K562 (cell line): Measurements from ENCODE around the gene SYNE1. TPM values are rescaled to one million over a fixed set of nuclear protein-coding genes. Genes with fewer than 3 reads are reported as not detected.

Experiments used
- ATAC-seq: fragments of 200-7000 bp; cut with Tn5 transposase; 3 replicates; pipeline ENCODE4 v1.9.1; 2020; ENCODE audit warnings: moderate library complexity
- BruUV-seq: library from RNA; stranded (reverse); fragments of 400-500 nt; replicated peaks from 2 replicates; lab custom pipeline; 2021; lab: Mats Ljungman, UMichigan
- CTCF ChIA-PET: fragments of 300-600 bp; formaldehyde crosslinking; extraction: SDS; loops from one replicate; lab custom pipeline; 2021; ENCODE audit warnings: low intra/inter-chr PET ratio; lab: Yijun Ruan, JAX
- POLR2A ChIA-PET: fragments of 300-600, 350-650 bp; sonication (Branson Sonifier 250); formaldehyde crosslinking; extraction: SDS; loops from one replicate; lab custom pipeline; 2021; ENCODE audit warnings: antibody characterized with exemption, inconsistent platforms; lab: Yijun Ruan, JAX
- DNase-seq, 4 experiments: peaks; one replicate each; pipeline versions ENCODE4 v3.0.0 to v3.0.0-alpha.2; 2011 to 2018; ENCODE audit warnings: low spot score in 3 of 4, mixed read lengths in 3 of 4; ENCODE audit errors: extremely low read depth in 1 of 4
- FAIRE-seq: peaks from 2 replicates; lab custom pipeline; 2011; peaks lifted over from hg19 to GRCh38; lab: Jason Lieb, UNC
- H2AFZ ChIP-seq: 2 replicates; pipeline ENCODE4 v1.6.0; 2011; ENCODE audit warnings: low read depth, low read length, control low read depth, inconsistent platforms
- H3K27ac ChIP-seq: fragments of 200-600 bp; 3 replicates; pipeline ENCODE4 v1.8.0; 2011; ENCODE audit warnings: low read depth, mild to moderate bottlenecking, control low read depth, inconsistent platforms, low read length, moderate library complexity, mixed read lengths; ENCODE audit errors: extremely low read depth
- H3K27me3 ChIP-seq, 2 experiments: fragments of 300-600 bp in 1 of 2; 2 replicates in 1 of 2; 3 replicates in 1 of 2; pipeline versions ENCODE4 v1.6.0 to v1.8.0; 2011; ENCODE audit warnings: inconsistent platforms in 2 of 2, low read length in 2 of 2, mild to moderate bottlenecking in 1 of 2, mixed read lengths in 1 of 2, moderate library complexity in 1 of 2; ENCODE audit not compliant: control insufficient read depth in 2 of 2, insufficient read depth in 2 of 2
- H3K36me3 ChIP-seq: fragments of 300-600 bp; 3 replicates; pipeline ENCODE4 v1.8.0; 2011; ENCODE audit warnings: mild to moderate bottlenecking, low read length, inconsistent platforms; ENCODE audit not compliant: control insufficient read depth, insufficient read depth
- H3K4me1 ChIP-seq, 2 experiments: fragments of 200-600 bp in 1 of 2; replicated peaks in 1 of 2; 2 replicates in 1 of 2; 3 replicates in 1 of 2; pipeline versions ENCODE4 v1.5.1 to v1.8.0; 2011; ENCODE audit warnings: inconsistent platforms in 2 of 2, low read length in 2 of 2, mild to moderate bottlenecking in 1 of 2, mixed read lengths in 1 of 2, moderate library complexity in 1 of 2; ENCODE audit not compliant: control insufficient read depth in 2 of 2, insufficient read depth in 2 of 2
- H3K4me2 ChIP-seq: 2 replicates; pipeline ENCODE4 v1.6.1; 2011; ENCODE audit warnings: low read length, control low read depth, inconsistent platforms, mixed read lengths; ENCODE audit not compliant: insufficient read depth
- H3K4me3 ChIP-seq: fragments of 200-600 bp; sonication (generic), shearing (Covaris generic); 2 replicates; pipeline ENCODE4 v1.5.1; 2016; ENCODE audit warnings: control low read depth, inconsistent platforms
- H3K79me2 ChIP-seq: fragments of 200-600 bp; 3 replicates; pipeline ENCODE4 v1.8.0; 2011; ENCODE audit warnings: low read length, inconsistent platforms; ENCODE audit not compliant: control insufficient read depth, insufficient read depth
- H3K9ac ChIP-seq, 2 experiments: 2 replicates each; pipeline versions ENCODE4 v1.6.0 to v1.6.1; 2011; ENCODE audit warnings: low read depth in 2 of 2, low read length in 2 of 2, control low read depth in 1 of 2, inconsistent platforms in 1 of 2, mild to moderate bottlenecking in 1 of 2, mixed read lengths in 1 of 2; ENCODE audit not compliant: insufficient read depth in 1 of 2
- H3K9me1 ChIP-seq: one replicate; pipeline ENCODE4 v1.6.0; 2011; ENCODE audit warnings: inconsistent platforms, mild to moderate bottlenecking, low read length, moderate library complexity; ENCODE audit not compliant: control insufficient read depth, insufficient read depth
- H3K9me3 ChIP-seq: replicated peaks from 2 replicates; pipeline ENCODE4 v1.5.1; 2011; ENCODE audit warnings: low read depth, low read length, inconsistent platforms; ENCODE audit not compliant: control insufficient read depth, insufficient read depth
- H4K20me1 ChIP-seq: replicated peaks from 2 replicates; pipeline ENCODE4 v1.6.1; 2011; ENCODE audit warnings: low read length, inconsistent platforms, mixed read lengths; ENCODE audit not compliant: control insufficient read depth, insufficient read depth
- CBX8 ChIP-seq: fragments of 200-600 bp; sonication (generic); IDR thresholded peaks from 2 replicates; pipeline ENCODE4 v1.6.1; 2012; ENCODE audit warnings: borderline replicate concordance, mixed run types, low read depth, mild to moderate bottlenecking, moderate library complexity, mixed read lengths, low read length, control low read depth, inconsistent platforms; ENCODE audit not compliant: poor library complexity, severe bottlenecking; ENCODE audit errors: extremely low read depth
- EHMT2 ChIP-seq: fragments of 450-650 bp; IDR thresholded peaks from 2 replicates; pipeline ENCODE4 v1.6.1; 2018; ENCODE audit warnings: antibody characterized with exemption
- HOXB6 ChIP-seq: fragments of 250-450 bp; sonication (Bioruptor Pico); IDR thresholded peaks from 2 replicates; pipeline ENCODE4 v1.5.1; 2022; ENCODE audit warnings: mild to moderate bottlenecking, borderline replicate concordance
- KDM4B ChIP-seq, 2 experiments: fragments of 450-650 bp in 1 of 2; sonication (generic) in 1 of 2; IDR thresholded peaks; 2 replicates each; pipeline ENCODE4 v1.6.1; 2016 to 2017; ENCODE audit warnings: borderline replicate concordance in 2 of 2, antibody characterized with exemption in 1 of 2, low read depth in 1 of 2, mild to moderate bottlenecking in 1 of 2
- POLR2G ChIP-seq: fragments of 200-400 bp; formaldehyde crosslinking; IDR thresholded peaks from 2 replicates; pipeline ENCODE4 v1.6.1; 2017; ENCODE audit warnings: low read depth, mild to moderate bottlenecking, antibody characterized with exemption, low read length, moderate library complexity
- RAD21 ChIP-seq, 2 experiments: fragments of 250-450 bp in 1 of 2; fragments of 450-650 bp in 1 of 2; sonication (Bioruptor Pico) in 1 of 2; formaldehyde crosslinking in 1 of 2; IDR thresholded peaks in 1 of 2; conservative IDR thresholded peaks in 1 of 2; 2 replicates each; pipeline versions ENCODE4 v1.4.0 to v1.8.0; 2020 to 2022; ENCODE audit warnings: mild to moderate bottlenecking in 2 of 2, moderate library complexity in 1 of 2
- SOX6 ChIP-seq: fragments of 450-650 bp; IDR thresholded peaks from 2 replicates; pipeline ENCODE4 v1.6.1; 2014; ENCODE audit warnings: mild to moderate bottlenecking
- SRSF7 ChIP-seq: fragments of 200-400 bp; formaldehyde crosslinking; optimal IDR thresholded peaks from 2 replicates; pipeline ENCODE3; 2017; ENCODE audit warnings: mild to moderate bottlenecking, low read depth, low read length
- TEAD2 ChIP-seq: fragments of 450-650 bp; IDR thresholded peaks from 2 replicates; pipeline ENCODE4 v1.6.1; 2016; ENCODE audit warnings: missing genetic modification characterization, control low read depth, missing compliant biosample characterization
- YBX1 ChIP-seq: fragments of 450-650 bp; IDR thresholded peaks from 2 replicates; pipeline ENCODE4 v1.7.1; 2016; ENCODE audit warnings: mild to moderate bottlenecking
- ZBTB17 ChIP-seq: fragments of 450-650 bp; formaldehyde crosslinking; IDR thresholded peaks from 2 replicates; pipeline ENCODE4 v1.4.0; 2020; ENCODE audit warnings: mild to moderate bottlenecking
- ZNF239 ChIP-seq: fragments of 250-450 bp; sonication (Bioruptor Pico); IDR thresholded peaks from 2 replicates; pipeline ENCODE4 v1.4.0; 2020; ENCODE audit warnings: mild to moderate bottlenecking
- ZNF41 ChIP-seq: fragments of 250-450 bp; sonication (Bioruptor Pico); conservative IDR thresholded peaks from 2 replicates; pipeline ENCODE4 v1.4.0; 2020; ENCODE audit warnings: mild to moderate bottlenecking
- ZNF780A ChIP-seq: fragments of 250-450 bp; sonication (Bioruptor Pico); IDR thresholded peaks from 2 replicates; pipeline ENCODE4 v1.5.0; 2021; ENCODE audit warnings: mild to moderate bottlenecking
- WGBS: fragments of 100-300 bp; shearing (Covaris generic); methylation state at CpG from one replicate; pipeline ENCODE4 v1.1.6; 2016; ENCODE audit warnings: low coverage, mixed read lengths; ENCODE audit not compliant: insufficient coverage; ENCODE audit errors: missing lambda C conversion rate; 5-methylcytosine and 5-hydroxymethylcytosine counted together
- in situ Hi-C: fragments of 300-500 bp; cut with MboI; formaldehyde crosslinking; loops from 4 replicates; pipeline ENCODE4 v1.15.0; 2018; ENCODE audit warnings: inconsistent platforms, mixed read lengths
- intact Hi-C: fragments of 100-400 bp; cut with micrococcal nuclease; formaldehyde crosslinking; loops from 2 replicates; pipeline ENCODE4 v1.14.2; 2022
- polyA plus RNA-seq, 8 experiments: library from polyadenylated mRNA; depleted of rRNA in 4 of 8; stranded (reverse) in 5 of 8; unstranded in 3 of 8; fragments of >200 nt; fragmentation: Nextera tagmentation in 2 of 8; fragmentation: Illumina TruSeq in 1 of 8; extraction: Ambion mirVana in 2 of 8; extraction: Trizol in 1 of 8; gene quantifications; 2 replicates each; pipeline versions ENCODE4 v1.2.1 to v1.2.3, GENCODE V29; 2011 to 2014; ENCODE audit warnings: inconsistent platforms in 1 of 8, missing spikeins in 1 of 8
- total RNA-seq, 7 experiments: library from RNA; depleted of rRNA in 6 of 7; stranded (reverse); fragments of >200 nt in 6 of 7; fragmentation: Illumina TruSeq in 2 of 7; extraction: Trizol in 2 of 7; gene quantifications; 2 replicates each; pipeline versions ENCODE4 v1.2.1 to v1.2.3, GENCODE V29; 2011 to 2021; ENCODE audit warnings: low replicate concordance in 1 of 7
- TF ChIP-seq, protein P1 (sequence below): IDR thresholded peaks from 2 replicates; pipeline ENCODE4 v1.6.1; 2011; ENCODE audit warnings: borderline replicate concordance, low read depth, mild to moderate bottlenecking, moderate library complexity, low read length; ENCODE audit not compliant: insufficient read depth, poor library complexity, severe bottlenecking
- TF ChIP-seq, protein P2 (sequence below), 2 experiments: IDR thresholded peaks; 2 replicates each; pipeline ENCODE4 v1.6.1; 2012; ENCODE audit warnings: improper control_type of control experiment in 2 of 2, low read depth in 2 of 2, low read length in 2 of 2, borderline replicate concordance in 1 of 2

The SYNE1 gene
- total and polyA plus RNA-seq, 9 of the 15 experiments (the other 6 are each of a cell fraction or from before 2014, with no cell fraction given) = under 0.01 to 0.42 (median 0.08) TPM; not detected in 1

DNA sequence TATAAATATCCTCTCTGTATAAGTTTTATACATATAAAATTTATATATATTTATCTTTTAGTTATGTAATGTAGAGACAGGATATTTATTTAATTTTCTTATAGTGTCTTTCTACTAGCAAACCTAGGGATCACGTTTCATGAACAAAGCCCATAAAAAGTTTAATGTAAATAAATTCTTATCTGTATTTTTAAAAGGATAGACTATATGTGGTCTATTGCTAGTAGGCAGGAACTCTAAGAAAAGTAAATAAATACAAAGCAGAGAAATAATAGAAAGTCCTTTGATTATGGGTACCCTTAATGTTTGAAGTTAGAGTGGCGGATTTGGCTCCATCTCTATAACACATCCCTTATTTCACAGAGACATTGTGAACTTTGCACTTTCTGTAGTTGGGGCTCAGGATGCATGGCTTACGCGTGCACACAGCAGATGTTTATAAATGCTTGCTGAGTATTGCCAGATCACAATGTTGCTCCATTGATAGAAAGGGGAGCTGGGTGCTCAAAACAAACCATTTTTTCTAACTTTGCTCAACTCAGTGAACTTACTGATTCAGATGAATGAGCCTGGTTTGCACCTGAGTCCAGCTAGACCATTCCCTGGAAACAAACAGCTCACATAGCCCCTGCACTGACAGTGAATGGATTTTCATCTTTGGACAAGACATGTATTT lies 179.1 kb downstream of the SYNE1 start:
- ChIA-PET CTCF (no interaction called here), POLR2A (no interaction called here)
- no peak for ATAC-seq
- Histone ChIP-seq H3K4me1 (no peaks in the 10 kb centered on the region), H3K4me3 (no peak overlapping the region), H3K9me3 (no peaks in the 10 kb centered on the region; the same call in 1 of the 2 replicates), H3K79me2 (no peaks in the 10 kb centered on the region), H3K27ac (no peak overlapping the region), H4K20me1 (no peaks in the 10 kb centered on the region), H3K9ac (no peak overlapping the region), H3K4me2 (no peak overlapping the region), H2AFZ (no peak overlapping the region), H3K36me3 (no peaks in the 10 kb centered on the region), H3K27me3 (no peaks in the 10 kb centered on the region), H3K9me1 (no peaks in the 10 kb centered on the region)
- TF ChIP-seq ZNF239 (CRISPR knock-in tag) = no peak
- TF ChIP-seq CBX8 = no peak
- no peak for TF ChIP-seq RAD21 (CRISPR knock-in tag; conservative IDR thresholded peaks at IDR 0.05 in 1 of 2, IDR thresholded peaks at IDR 0.05 in 1 of 2)
- no peak for TF ChIP-seq POLR2G
- TF ChIP-seq EHMT2 = no peak
- no peak for TF ChIP-seq ZNF41 (CRISPR knock-in tag)
- TF ChIP-seq, protein P1, sequence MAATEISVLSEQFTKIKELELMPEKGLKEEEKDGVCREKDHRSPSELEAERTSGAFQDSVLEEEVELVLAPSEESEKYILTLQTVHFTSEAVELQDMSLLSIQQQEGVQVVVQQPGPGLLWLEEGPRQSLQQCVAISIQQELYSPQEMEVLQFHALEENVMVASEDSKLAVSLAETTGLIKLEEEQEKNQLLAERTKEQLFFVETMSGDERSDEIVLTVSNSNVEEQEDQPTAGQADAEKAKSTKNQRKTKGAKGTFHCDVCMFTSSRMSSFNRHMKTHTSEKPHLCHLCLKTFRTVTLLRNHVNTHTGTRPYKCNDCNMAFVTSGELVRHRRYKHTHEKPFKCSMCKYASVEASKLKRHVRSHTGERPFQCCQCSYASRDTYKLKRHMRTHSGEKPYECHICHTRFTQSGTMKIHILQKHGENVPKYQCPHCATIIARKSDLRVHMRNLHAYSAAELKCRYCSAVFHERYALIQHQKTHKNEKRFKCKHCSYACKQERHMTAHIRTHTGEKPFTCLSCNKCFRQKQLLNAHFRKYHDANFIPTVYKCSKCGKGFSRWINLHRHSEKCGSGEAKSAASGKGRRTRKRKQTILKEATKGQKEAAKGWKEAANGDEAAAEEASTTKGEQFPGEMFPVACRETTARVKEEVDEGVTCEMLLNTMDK = no peak
- no peak for TF ChIP-seq ZNF780A (CRISPR knock-in tag)
- TF ChIP-seq HOXB6 = no peak
- no peak for TF ChIP-seq KDM4B (IDR thresholded peaks at IDR 0.05; ENCODE audit: borderline replicate concordance in 2 of 2, low read depth in 1 of 2)
- no peak for TF ChIP-seq SRSF7
- TF ChIP-seq, protein P2, sequence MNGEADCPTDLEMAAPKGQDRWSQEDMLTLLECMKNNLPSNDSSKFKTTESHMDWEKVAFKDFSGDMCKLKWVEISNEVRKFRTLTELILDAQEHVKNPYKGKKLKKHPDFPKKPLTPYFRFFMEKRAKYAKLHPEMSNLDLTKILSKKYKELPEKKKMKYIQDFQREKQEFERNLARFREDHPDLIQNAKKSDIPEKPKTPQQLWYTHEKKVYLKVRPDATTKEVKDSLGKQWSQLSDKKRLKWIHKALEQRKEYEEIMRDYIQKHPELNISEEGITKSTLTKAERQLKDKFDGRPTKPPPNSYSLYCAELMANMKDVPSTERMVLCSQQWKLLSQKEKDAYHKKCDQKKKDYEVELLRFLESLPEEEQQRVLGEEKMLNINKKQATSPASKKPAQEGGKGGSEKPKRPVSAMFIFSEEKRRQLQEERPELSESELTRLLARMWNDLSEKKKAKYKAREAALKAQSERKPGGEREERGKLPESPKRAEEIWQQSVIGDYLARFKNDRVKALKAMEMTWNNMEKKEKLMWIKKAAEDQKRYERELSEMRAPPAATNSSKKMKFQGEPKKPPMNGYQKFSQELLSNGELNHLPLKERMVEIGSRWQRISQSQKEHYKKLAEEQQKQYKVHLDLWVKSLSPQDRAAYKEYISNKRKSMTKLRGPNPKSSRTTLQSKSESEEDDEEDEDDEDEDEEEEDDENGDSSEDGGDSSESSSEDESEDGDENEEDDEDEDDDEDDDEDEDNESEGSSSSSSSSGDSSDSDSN (IDR thresholded peaks at IDR 0.05; ENCODE audit: borderline replicate concordance in 1 of 2, low read depth in 2 of 2, low read length in 2 of 2) = no peak
- no peak for TF ChIP-seq YBX1
- TF ChIP-seq ZBTB17 = no peak
- TF ChIP-seq SOX6 = no peak
- no peak for TF ChIP-seq TEAD2 (tag)
- in situ Hi-C loops (no loop called here), intact Hi-C loops (no loop called here)
- BruUV-seq = no TSS peak
- WGBS = 7% methylated on average over 4 of the region's 4 CpGs
- FAIRE-seq = no peak
- DNase-seq = no peak
